A549 (cell line): ENCODE measurements around the gene SARS1.

Source experiments
- CTCF ChIP-seq: fragments of >200 bp; sonication (Bioruptor Twin); formaldehyde crosslinking; IDR thresholded peaks from 3 replicates; pipeline ENCODE4 v1.5.1; 2016
- POLR2A ChIP-seq: IDR thresholded peaks from 2 replicates; pipeline ENCODE4 v1.6.1; 2012; ENCODE audit warnings: mild to moderate bottlenecking, low read length
- SMC3 ChIP-seq: fragments of >200 bp; sonication (Bioruptor Twin); formaldehyde crosslinking; IDR thresholded peaks from 3 replicates; pipeline ENCODE4 v1.6.1; 2018; ENCODE audit warnings: inconsistent platforms
- ZC3H11A ChIP-seq: fragments of 450-650 bp; IDR thresholded peaks from 2 replicates; pipeline ENCODE4 v1.6.1; 2014; ENCODE audit warnings: antibody characterized with exemption, mild to moderate bottlenecking
- ZNF302 ChIP-seq: fragments of 250-450 bp; sonication (Bioruptor Pico); IDR thresholded peaks from 2 replicates; pipeline ENCODE4 v1.9.0; 2021; ENCODE audit warnings: inconsistent platforms, mild to moderate bottlenecking, moderate library complexity

- TF ChIP-seq CTCF (no peak), ZNF302 (CRISPR knock-in tag) (no peak), ZC3H11A (no peak), POLR2A (no peak), SMC3 (no peak)
These were observed 58.5 kb downstream of the SARS1 start for GRCh38 chr1:109272021-109272799.
